Breast epithelium (tissue), 3 donors: ENCODE measurements around the gene IL17C.

ENCODE experiments used
- POLR2AphosphoS5 ChIP-seq, 3 donors: sonication (generic); formaldehyde crosslinking; IDR thresholded peaks; one replicate each; pipeline ENCODE4 v1.6.1; 2017; ENCODE audit warnings: antibody characterized with exemption in 3 of 3
- TF ChIP-seq, protein P1 (sequence below), 3 donors: fragments of 450-650 bp; IDR thresholded peaks; one replicate each; pipeline ENCODE4 v1.5.1; 2016 to 2017; ENCODE audit warnings: antibody characterized with exemption in 3 of 3, mild to moderate bottlenecking in 3 of 3, moderate library complexity in 3 of 3

- peak; percentile 34 to 68 (median 53) for TF ChIP-seq POLR2AphosphoS5 (IDR thresholded peaks at IDR 0.05)
- TF ChIP-seq, protein P1, sequence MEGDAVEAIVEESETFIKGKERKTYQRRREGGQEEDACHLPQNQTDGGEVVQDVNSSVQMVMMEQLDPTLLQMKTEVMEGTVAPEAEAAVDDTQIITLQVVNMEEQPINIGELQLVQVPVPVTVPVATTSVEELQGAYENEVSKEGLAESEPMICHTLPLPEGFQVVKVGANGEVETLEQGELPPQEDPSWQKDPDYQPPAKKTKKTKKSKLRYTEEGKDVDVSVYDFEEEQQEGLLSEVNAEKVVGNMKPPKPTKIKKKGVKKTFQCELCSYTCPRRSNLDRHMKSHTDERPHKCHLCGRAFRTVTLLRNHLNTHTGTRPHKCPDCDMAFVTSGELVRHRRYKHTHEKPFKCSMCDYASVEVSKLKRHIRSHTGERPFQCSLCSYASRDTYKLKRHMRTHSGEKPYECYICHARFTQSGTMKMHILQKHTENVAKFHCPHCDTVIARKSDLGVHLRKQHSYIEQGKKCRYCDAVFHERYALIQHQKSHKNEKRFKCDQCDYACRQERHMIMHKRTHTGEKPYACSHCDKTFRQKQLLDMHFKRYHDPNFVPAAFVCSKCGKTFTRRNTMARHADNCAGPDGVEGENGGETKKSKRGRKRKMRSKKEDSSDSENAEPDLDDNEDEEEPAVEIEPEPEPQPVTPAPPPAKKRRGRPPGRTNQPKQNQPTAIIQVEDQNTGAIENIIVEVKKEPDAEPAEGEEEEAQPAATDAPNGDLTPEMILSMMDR (IDR thresholded peaks at IDR 0.05): no peak
Measured at GRCh38 chr16:88662843-88663606, 24.7 kb downstream of the IL17C start, which contains the start of gene MVD.
